Aortic smooth muscle cell (primary cell): ENCODE data around the gene UPK1A. TPM values are rescaled to one million over a fixed set of nuclear protein-coding genes. Genes with fewer than 3 reads are reported as not detected.

Experiments
- total RNA-seq: library from RNA; depleted of rRNA; stranded (reverse); fragments of >200 nt; gene quantifications from 2 replicates; pipeline ENCODE4 v1.2.3, GENCODE V29; 2014

Gene UPK1A
- total RNA-seq, result not detected in 2 replicates

GRCh38 chr19:35666251-35666913, at the start of gene UPK1A:
TSS of gene UPK1A (plus strand) at chr19:35666517. CDS start at chr19:35666813, 296 bp downstream.

GRCh38 chr19:35628565-35629331, 37.6 kb upstream of the UPK1A start, which contains the start of gene RBM42:
TSS of gene RBM42 (plus strand) at chr19:35629036. CDS start at chr19:35629154, 118 bp downstream.

GRCh38 chr19:35641515-35642151, 24.7 kb upstream of the UPK1A start, which contains the start of gene ETV2:
TSS of gene ETV2 (plus strand) at chr19:35641745. CDS start at chr19:35642461, 716 bp downstream.

GRCh38 chr19:35648017-35648961, 18.0 kb upstream of the UPK1A start, which contains the start of gene COX6B1:
TSS of gene COX6B1 (plus strand) at chr19:35648323. CDS start at chr19:35651244, 2,921 bp downstream.

GRCh38 chr19:35704218-35704617, 37.9 kb downstream of the UPK1A start, which contains the start of gene ZBTB32:
TSS of gene ZBTB32 (plus strand) at chr19:35704558. CDS start at chr19:35714627, 10,069 bp downstream.

GRCh38 chr19:35717665-35718344, 51.5 kb downstream of the UPK1A start, which contains the start of gene KMT2B:
TSS of gene KMT2B (plus strand) at chr19:35718003. CDS start at chr19:35718019, 16 bp downstream.

Other genes starting within 250 kb of the UPK1A start
- not detected in 2 replicates for gene FFAR2, start 218.3 kb upstream of the UPK1A start, total RNA-seq
- gene KRTDAP, start 176.1 kb upstream of the UPK1A start, total RNA-seq, result not detected in 2 replicates
- 0.53 and 2.3 TPM in 2 replicates for gene DMKN, start 152.9 kb upstream of the UPK1A start, total RNA-seq
- 0.66 and 0.87 TPM in 2 replicates for gene SBSN, start 138.2 kb upstream of the UPK1A start, total RNA-seq
- gene GAPDHS, start 133.1 kb upstream of the UPK1A start, total RNA-seq, result not detected in 2 replicates
- gene TMEM147, start 120.9 kb upstream of the UPK1A start, total RNA-seq, result 73.3 and 90.4 TPM in 2 replicates
- gene ATP4A, start 102.9 kb upstream of the UPK1A start, total RNA-seq, result not detected in 2 replicates
- not detected in 2 replicates for gene PMIS2, start 80.3 kb upstream of the UPK1A start, total RNA-seq
- 4.4 and 6.7 TPM in 2 replicates for gene HAUS5, start 53.8 kb upstream of the UPK1A start, total RNA-seq
- gene RBM42, start 37.5 kb upstream of the UPK1A start, total RNA-seq, result 36.8 and 38.8 TPM in 2 replicates
- 0.12 and 0.26 TPM in 2 replicates for gene ETV2, start 24.8 kb upstream of the UPK1A start, total RNA-seq
- 462 and 513 TPM in 2 replicates for gene COX6B1, start 18.2 kb upstream of the UPK1A start, total RNA-seq
- gene ZBTB32, start 38.0 kb downstream of the UPK1A start, total RNA-seq, result not detected in 2 replicates
- 3.6 and 5.9 TPM in 2 replicates for gene KMT2B, start 51.5 kb downstream of the UPK1A start, total RNA-seq
- 1.1 TPM in 2 replicates for gene IGFLR1, start 75.9 kb downstream of the UPK1A start, total RNA-seq
- gene U2AF1L4, start 78.9 kb downstream of the UPK1A start, total RNA-seq, result 7.3 and 10.3 TPM in 2 replicates
- 16.8 and 17.2 TPM in 2 replicates for gene PSENEN, start 79.1 kb downstream of the UPK1A start, total RNA-seq
- 6.7 and 7.0 TPM in 2 replicates for gene LIN37, start 82.1 kb downstream of the UPK1A start, total RNA-seq
- gene HSPB6, start 90.5 kb downstream of the UPK1A start, total RNA-seq, result 55.8 and 106 TPM in 2 replicates
- 3.6 and 4.7 TPM in 2 replicates for gene PROSER3, start 91.7 kb downstream of the UPK1A start, total RNA-seq
- gene ARHGAP33, start 109.0 kb downstream of the UPK1A start, total RNA-seq, result 2.9 and 3.2 TPM in 2 replicates
- not detected in 2 replicates for gene PRODH2, start 146.3 kb downstream of the UPK1A start, total RNA-seq
- gene NPHS1, start 186.0 kb downstream of the UPK1A start, total RNA-seq, result not detected in 2 replicates
- not detected in 2 replicates for gene KIRREL2, start 190.4 kb downstream of the UPK1A start, total RNA-seq
- gene APLP1, start 202.1 kb downstream of the UPK1A start, total RNA-seq, result 7.7 and 14.0 TPM in 2 replicates
- 3.2 and 4.0 TPM in 2 replicates for gene NFKBID, start 234.0 kb downstream of the UPK1A start, total RNA-seq
- gene HCST, start 236.0 kb downstream of the UPK1A start, total RNA-seq, result 0.79 and 1.2 TPM in 2 replicates
- gene TYROBP, start 241.8 kb downstream of the UPK1A start, total RNA-seq, result not detected in 2 replicates